AG09319 (cell line): ENCODE measurements around the gene CFI.

Source experiments
- DNase-seq: peaks from one replicate; pipeline ENCODE4 v3.0.0-alpha.2; 2010; ENCODE audit warnings: low read depth; ENCODE audit errors: extremely low read depth
- TF ChIP-seq, protein P1 (sequence below): IDR thresholded peaks from 2 replicates; pipeline ENCODE4 v1.5.1; 2011; ENCODE audit warnings: low read depth, mild to moderate bottlenecking, inconsistent platforms, low read length, moderate library complexity

CFI gene

DNA sequence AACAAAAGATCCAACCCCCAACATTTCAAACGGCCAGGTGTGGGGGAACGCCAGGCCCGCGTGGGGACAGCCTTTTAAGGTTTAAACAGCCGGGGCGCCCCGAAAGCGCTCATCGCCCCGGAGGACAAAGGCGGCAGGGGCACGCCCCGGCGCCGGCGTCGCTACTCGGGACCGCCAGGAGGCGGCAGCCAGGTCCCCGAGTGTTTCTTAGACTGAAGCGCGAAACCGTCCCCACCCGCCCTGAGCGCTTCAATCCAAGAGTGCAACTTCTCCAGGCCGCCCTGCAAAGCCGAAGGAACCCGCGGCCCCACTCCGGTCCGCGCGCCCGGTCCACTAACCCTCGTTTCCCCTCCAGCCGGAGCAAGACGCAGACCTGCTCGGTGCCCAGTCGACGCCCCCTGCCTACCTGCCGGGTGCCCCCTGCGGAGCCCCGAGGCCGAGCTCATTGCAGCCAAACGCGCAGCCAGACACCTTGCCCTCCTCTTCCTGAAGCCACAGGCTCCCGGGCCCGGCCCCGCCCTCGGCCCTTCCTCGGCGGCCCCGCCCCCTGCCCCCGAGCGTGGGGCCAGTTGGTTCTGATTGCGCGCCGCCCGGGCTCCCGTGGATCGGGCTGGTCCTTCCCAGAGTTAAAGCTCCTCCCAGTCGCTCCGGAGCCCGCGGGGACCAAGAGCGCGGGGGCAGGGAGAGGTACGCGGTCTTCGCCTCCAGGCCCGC is 98.7 kb downstream of the CFI start, which contains the start of gene CASP6:
TSS of gene CASP6 (minus strand) at position 496 of the 714 bp plus-strand sequence. CDS start at position 446, 50 bp downstream.
- DNase-seq = peak; percentile 35
- TF ChIP-seq, protein P1, sequence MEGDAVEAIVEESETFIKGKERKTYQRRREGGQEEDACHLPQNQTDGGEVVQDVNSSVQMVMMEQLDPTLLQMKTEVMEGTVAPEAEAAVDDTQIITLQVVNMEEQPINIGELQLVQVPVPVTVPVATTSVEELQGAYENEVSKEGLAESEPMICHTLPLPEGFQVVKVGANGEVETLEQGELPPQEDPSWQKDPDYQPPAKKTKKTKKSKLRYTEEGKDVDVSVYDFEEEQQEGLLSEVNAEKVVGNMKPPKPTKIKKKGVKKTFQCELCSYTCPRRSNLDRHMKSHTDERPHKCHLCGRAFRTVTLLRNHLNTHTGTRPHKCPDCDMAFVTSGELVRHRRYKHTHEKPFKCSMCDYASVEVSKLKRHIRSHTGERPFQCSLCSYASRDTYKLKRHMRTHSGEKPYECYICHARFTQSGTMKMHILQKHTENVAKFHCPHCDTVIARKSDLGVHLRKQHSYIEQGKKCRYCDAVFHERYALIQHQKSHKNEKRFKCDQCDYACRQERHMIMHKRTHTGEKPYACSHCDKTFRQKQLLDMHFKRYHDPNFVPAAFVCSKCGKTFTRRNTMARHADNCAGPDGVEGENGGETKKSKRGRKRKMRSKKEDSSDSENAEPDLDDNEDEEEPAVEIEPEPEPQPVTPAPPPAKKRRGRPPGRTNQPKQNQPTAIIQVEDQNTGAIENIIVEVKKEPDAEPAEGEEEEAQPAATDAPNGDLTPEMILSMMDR = peak; percentile 70

- TF ChIP-seq, protein P1 = no peak
- DNase-seq = no peak
These were observed 100.0 kb downstream of the CFI start for GRCh38 chr4:109701566-109702410.

GRCh38 chr4:109699553-109700225 is 102.1 kb downstream of the CFI start:
- TF ChIP-seq, protein P1 = no peak
- no peak for DNase-seq

DNA sequence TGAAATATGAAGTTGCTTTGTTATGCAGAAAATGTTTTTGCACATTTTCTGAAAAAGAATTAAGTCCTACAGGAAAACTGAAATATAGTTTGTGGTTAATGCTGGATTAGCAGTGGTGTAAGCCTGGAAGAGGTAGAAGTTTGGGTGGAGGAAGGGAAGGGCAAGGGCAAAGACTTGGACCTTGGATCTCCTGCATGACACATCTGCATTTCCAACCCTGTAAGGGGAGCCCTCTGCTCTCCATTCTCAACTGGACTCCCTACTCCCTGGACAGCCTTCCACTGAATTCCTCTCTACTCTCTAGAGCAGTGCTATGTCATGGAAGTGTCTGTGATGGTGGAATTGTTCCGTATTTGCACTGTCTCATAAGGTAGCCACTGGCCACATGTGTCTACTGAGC is 103.1 kb downstream of the CFI start:
- DNase-seq = no peak

GRCh38 chr4:109691411-109691920 is 110.3 kb downstream of the CFI start:
- DNase-seq = no peak
- TF ChIP-seq, protein P1 = no peak

More for the DNA sequence above, 103.1 kb downstream of the CFI start:
- TF ChIP-seq, protein P1 = no peak
